ENCODE data around the gene DDX25. TPM values are rescaled to one million over a fixed set of nuclear protein-coding genes. Genes with fewer than 3 reads are reported as not detected.

DDX25 gene
- total and polyA plus RNA-seq, 2 donors: 0.80 to 1.1 TPM

DNA sequence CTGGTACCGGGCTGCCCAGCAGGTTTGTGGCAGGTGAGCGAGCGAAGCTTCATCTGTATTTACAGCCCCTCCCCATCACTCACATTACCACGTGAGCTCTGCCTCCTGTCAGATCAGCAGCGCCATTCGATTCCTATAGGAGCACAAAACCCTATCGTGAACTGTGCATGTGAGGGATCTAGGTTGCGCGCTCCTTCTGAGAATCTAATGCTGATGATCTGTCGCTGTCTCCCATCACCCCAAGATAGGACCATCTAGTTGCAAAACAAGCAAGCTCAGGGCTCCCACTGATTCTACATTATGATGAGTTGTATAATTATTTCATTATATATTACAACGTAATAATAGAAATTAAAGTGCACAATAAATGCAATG is 25.8 kb downstream of the DDX25 start:
- DNase-seq (ENCODE audit: low read depth in 6 of 9, low spot score in 9 of 9): no peak
- 92% methylated on average over 11 of the region's 11 CpGs for WGBS
- Histone ChIP-seq H3K4me1 (ENCODE audit: control insufficient read depth in 2 of 2, insufficient read depth in 2 of 2, low read length in 2 of 2) (peaks cover 0 to 3% of the 10 kb centered on the region in 2 donors), H3K27ac (ENCODE audit: low read depth in 1 of 2, low read length in 1 of 2) (no peak overlapping the region), H3K9me3 (ENCODE audit: control insufficient read depth in 2 of 2, insufficient read depth in 1 of 2, low read length in 1 of 2) (no peaks in the 10 kb centered on the region), H3K36me3 (ENCODE audit: control insufficient read depth in 2 of 2, insufficient read depth in 2 of 2, low read length in 1 of 2) (no peaks in the 10 kb centered on the region), H3K27me3 (ENCODE audit: control insufficient read depth in 2 of 2, insufficient read depth in 1 of 2, low read length in 1 of 2) (peaks cover 0 to 10% of the 10 kb centered on the region in 2 donors), H3K4me3 (ENCODE audit: low read length in 2 of 2) (no peak overlapping the region)

DNA sequence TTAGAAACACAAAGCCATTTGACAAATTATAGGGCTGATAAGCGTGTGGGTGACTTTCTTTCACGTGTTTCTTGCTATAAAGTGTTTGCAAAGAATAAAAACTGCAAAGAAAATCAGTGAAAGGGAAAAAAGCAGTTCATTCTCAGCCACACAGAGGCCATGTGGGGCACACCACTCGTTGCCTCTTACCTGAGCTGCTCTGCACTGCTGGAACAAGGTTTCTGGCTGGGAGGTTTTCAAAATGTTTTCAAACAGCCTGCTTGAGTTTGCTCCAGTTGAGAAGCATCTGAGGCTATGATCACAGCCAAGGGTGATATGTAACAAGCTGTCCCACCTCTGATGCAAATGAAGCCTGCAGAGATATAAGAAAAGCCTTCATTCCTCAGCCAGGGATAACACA is 26.8 kb downstream of the DDX25 start:
- DNase-seq (ENCODE audit: low read depth in 6 of 9, low spot score in 9 of 9): no peak
- Histone ChIP-seq H3K4me1 (ENCODE audit: control insufficient read depth in 2 of 2, insufficient read depth in 2 of 2, low read length in 2 of 2) (peaks cover 0 to 3% of the 10 kb centered on the region in 2 donors), H3K36me3 (ENCODE audit: control insufficient read depth in 2 of 2, insufficient read depth in 2 of 2, low read length in 1 of 2) (no peaks in the 10 kb centered on the region), H3K27ac (ENCODE audit: low read depth in 1 of 2, low read length in 1 of 2) (no peak overlapping the region), H3K27me3 (ENCODE audit: control insufficient read depth in 2 of 2, insufficient read depth in 1 of 2, low read length in 1 of 2) (peaks cover 0 to 10% of the 10 kb centered on the region in 2 donors), H3K4me3 (ENCODE audit: low read length in 2 of 2) (no peak overlapping the region), H3K9me3 (ENCODE audit: control insufficient read depth in 2 of 2, insufficient read depth in 1 of 2, low read length in 1 of 2) (no peaks in the 10 kb centered on the region)
- 80% methylated on average over 3 of the region's 3 CpGs for WGBS

DNA sequence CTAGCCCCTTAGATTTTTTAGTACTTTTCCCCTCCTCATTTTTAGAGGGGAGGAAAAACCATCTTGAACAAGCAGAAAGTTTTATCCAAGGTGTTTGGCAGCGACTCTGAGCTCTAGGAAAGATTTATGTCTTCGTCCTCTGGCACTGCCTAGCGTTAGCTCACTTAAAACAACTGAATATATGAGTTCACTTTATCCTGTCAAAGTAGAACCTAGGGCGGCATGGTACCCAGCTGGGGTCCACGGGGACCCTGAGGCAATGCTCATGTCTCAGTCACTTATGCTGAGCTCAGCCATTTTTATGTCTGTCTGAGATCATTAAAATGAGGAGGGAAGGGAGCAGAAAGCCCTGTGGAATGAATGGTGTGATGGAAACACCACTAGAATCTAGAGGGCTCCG is 27.4 kb downstream of the DDX25 start:
- H3K4me3 ChIP-seq (ENCODE audit: low read length in 2 of 2): no peak overlapping the region
- H3K27me3 ChIP-seq (ENCODE audit: control insufficient read depth in 2 of 2, insufficient read depth in 1 of 2, low read length in 1 of 2): peaks cover 0 to 9% of the 10 kb centered on the region in 2 donors
- H3K9me3 ChIP-seq (ENCODE audit: control insufficient read depth in 2 of 2, insufficient read depth in 1 of 2, low read length in 1 of 2): no peaks in the 10 kb centered on the region
- no peak for DNase-seq (ENCODE audit: low read depth in 6 of 9, low spot score in 9 of 9)
- H3K27ac ChIP-seq (ENCODE audit: low read depth in 1 of 2, low read length in 1 of 2): no peak overlapping the region
- no peaks in the 10 kb centered on the region for H3K36me3 ChIP-seq (ENCODE audit: control insufficient read depth in 2 of 2, insufficient read depth in 2 of 2, low read length in 1 of 2)
- WGBS: 81% methylated on average over 6 of the region's 6 CpGs
- H3K4me1 ChIP-seq (ENCODE audit: control insufficient read depth in 2 of 2, insufficient read depth in 2 of 2, low read length in 2 of 2): peaks cover 0 to 3% of the 10 kb centered on the region in 2 donors

DNA sequence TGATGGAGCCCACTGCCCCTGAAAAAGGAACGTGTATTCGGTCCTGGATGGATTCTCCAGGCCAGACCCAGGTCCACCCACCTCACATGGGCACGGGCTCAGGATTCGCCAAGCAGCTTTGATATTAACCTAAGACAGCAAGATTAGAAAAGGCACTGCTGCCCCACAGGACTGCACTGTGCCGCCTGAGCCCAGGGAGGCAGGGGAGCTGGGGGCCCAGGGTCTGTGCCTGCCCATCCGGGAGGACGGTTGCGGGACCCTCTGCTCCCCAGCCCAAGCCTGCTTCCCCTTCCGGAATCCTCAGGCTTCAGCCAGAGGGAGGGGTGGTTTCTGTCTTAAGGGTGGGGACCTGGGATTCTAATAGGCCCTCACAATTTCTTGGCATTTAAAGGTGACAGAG is 28.0 kb downstream of the DDX25 start:
- H3K9me3 ChIP-seq (ENCODE audit: control insufficient read depth in 2 of 2, insufficient read depth in 1 of 2, low read length in 1 of 2): no peaks in the 10 kb centered on the region
- peaks cover 0 to 3% of the 10 kb centered on the region in 2 donors for H3K4me1 ChIP-seq (ENCODE audit: control insufficient read depth in 2 of 2, insufficient read depth in 2 of 2, low read length in 2 of 2)
- DNase-seq (ENCODE audit: low read depth in 6 of 9, low spot score in 9 of 9): no peak
- no peaks in the 10 kb centered on the region for H3K36me3 ChIP-seq (ENCODE audit: control insufficient read depth in 2 of 2, insufficient read depth in 2 of 2, low read length in 1 of 2)
- no peak overlapping the region for H3K27ac ChIP-seq (ENCODE audit: low read depth in 1 of 2, low read length in 1 of 2)
- WGBS: 84% methylated on average over 9 of the region's 9 CpGs
- no peak overlapping the region for H3K4me3 ChIP-seq (ENCODE audit: low read length in 2 of 2)
- peaks cover 0 to 7% of the 10 kb centered on the region in 2 donors for H3K27me3 ChIP-seq (ENCODE audit: control insufficient read depth in 2 of 2, insufficient read depth in 1 of 2, low read length in 1 of 2)

DNA sequence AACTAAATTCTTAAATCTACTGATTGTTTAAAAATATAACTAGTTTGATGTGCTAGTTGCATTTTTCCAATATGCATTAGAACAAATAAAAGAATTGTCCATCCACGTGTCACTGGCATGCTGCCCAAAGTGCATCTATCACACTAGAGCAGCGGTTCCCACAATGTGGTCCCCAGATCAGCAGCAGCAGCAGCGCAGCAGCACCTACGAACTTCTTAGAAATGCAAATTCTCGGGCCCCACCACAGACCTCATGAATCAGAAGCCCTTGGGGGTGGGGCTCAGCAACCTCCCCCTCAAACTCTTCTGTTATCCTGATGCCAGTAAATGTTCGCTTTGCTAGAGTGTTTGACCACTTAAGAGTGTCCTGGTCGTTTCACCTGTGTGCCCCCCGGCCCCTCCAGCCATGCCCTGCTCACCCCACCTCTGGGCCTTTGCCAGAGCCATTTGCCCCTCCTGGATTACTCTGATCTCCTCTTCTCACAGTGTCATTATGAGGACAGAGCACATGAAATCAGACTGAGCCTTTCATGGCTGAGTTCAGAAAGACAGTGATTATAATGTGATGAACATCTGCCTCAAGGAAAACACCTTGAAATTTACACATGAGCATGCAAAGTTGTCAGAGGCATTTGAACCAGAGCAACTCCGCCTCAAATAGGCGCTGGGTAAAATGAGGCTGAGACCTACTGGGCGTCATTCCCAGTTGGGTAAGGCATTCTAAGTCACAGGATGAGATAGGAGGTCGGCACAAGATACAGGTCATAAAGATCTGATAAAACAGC is 28.9 kb downstream of the DDX25 start:
- Histone ChIP-seq H3K4me3 (ENCODE audit: low read length in 2 of 2) (no peak overlapping the region), H3K4me1 (ENCODE audit: control insufficient read depth in 2 of 2, insufficient read depth in 2 of 2, low read length in 2 of 2) (peaks cover 0 to 4% of the 10 kb centered on the region in 2 donors), H3K27ac (ENCODE audit: low read depth in 1 of 2, low read length in 1 of 2) (no peak overlapping the region), H3K27me3 (ENCODE audit: control insufficient read depth in 2 of 2, insufficient read depth in 1 of 2, low read length in 1 of 2) (peaks cover 0 to 7% of the 10 kb centered on the region in 2 donors), H3K9me3 (ENCODE audit: control insufficient read depth in 2 of 2, insufficient read depth in 1 of 2, low read length in 1 of 2) (no peaks in the 10 kb centered on the region), H3K36me3 (ENCODE audit: control insufficient read depth in 2 of 2, insufficient read depth in 2 of 2, low read length in 1 of 2) (no peaks in the 10 kb centered on the region)
- DNase-seq (ENCODE audit: low read depth in 6 of 9, low spot score in 9 of 9): no peak
- WGBS: 80% methylated on average over 12 of the region's 12 CpGs

DNA sequence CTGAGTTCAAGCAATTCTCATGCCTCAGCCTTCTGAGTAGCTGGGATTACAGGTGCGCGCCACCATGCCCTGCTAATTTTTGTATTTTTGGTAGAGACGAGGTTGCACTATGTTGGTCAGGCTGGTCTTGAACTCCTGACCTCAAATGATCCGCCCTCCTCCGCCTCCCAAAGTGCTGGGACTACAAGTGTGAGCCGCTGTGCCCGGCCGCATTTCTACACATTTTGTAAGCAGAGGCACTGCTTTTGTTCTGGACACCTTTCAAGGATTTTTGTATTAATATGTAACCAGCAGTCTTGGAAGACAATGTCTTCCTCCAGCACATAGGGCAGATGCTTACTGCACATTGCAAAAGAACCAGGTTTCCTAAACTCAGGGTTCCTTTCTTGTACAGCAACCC is 30.2 kb downstream of the DDX25 start:
- H3K27me3 ChIP-seq (ENCODE audit: control insufficient read depth in 2 of 2, insufficient read depth in 1 of 2, low read length in 1 of 2): peaks cover 0 to 6% of the 10 kb centered on the region in 2 donors
- H3K4me1 ChIP-seq (ENCODE audit: control insufficient read depth in 2 of 2, insufficient read depth in 2 of 2, low read length in 2 of 2): peaks cover 0 to 14% of the 10 kb centered on the region in 2 donors
- H3K27ac ChIP-seq (ENCODE audit: low read depth in 1 of 2, low read length in 1 of 2): no peak overlapping the region
- no peak overlapping the region for H3K4me3 ChIP-seq (ENCODE audit: low read length in 2 of 2)
- no peaks in the 10 kb centered on the region for H3K36me3 ChIP-seq (ENCODE audit: control insufficient read depth in 2 of 2, insufficient read depth in 2 of 2, low read length in 1 of 2)
- H3K9me3 ChIP-seq (ENCODE audit: control insufficient read depth in 2 of 2, insufficient read depth in 1 of 2, low read length in 1 of 2): no peaks in the 10 kb centered on the region
- 96% methylated on average over 8 of the region's 8 CpGs for WGBS
- DNase-seq (ENCODE audit: low read depth in 6 of 9, low spot score in 9 of 9): no peak

DNA sequence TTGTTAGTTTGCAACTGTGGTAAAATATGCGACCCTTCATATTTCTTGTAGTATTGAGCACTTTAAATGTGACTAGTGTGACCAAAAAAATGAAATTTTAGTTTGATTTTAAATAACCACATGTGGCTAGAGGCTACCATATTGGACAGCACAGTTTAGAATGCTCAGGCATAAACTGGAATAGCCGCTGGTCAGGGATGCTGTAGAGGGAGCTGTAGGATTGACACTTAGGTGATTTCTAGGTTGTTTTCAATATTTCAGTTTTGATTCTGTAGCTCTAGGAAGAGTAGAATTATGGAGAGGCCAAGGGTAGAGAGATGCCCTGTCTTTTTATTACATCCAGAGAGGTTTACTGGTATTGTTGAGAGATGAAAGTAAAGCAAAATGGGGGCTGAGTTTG is 30.7 kb downstream of the DDX25 start:
- 96% methylated on average over 2 of the region's 2 CpGs for WGBS
- Histone ChIP-seq H3K9me3 (ENCODE audit: control insufficient read depth in 2 of 2, insufficient read depth in 1 of 2, low read length in 1 of 2) (no peaks in the 10 kb centered on the region), H3K4me1 (ENCODE audit: control insufficient read depth in 2 of 2, insufficient read depth in 2 of 2, low read length in 2 of 2) (peaks cover 0 to 14% of the 10 kb centered on the region in 2 donors), H3K36me3 (ENCODE audit: control insufficient read depth in 2 of 2, insufficient read depth in 2 of 2, low read length in 1 of 2) (no peaks in the 10 kb centered on the region), H3K27me3 (ENCODE audit: control insufficient read depth in 2 of 2, insufficient read depth in 1 of 2, low read length in 1 of 2) (peaks cover 0 to 2% of the 10 kb centered on the region in 2 donors), H3K4me3 (ENCODE audit: low read length in 2 of 2) (no peak overlapping the region), H3K27ac (ENCODE audit: low read depth in 1 of 2, low read length in 1 of 2) (no peak overlapping the region)
- DNase-seq (ENCODE audit: low read depth in 6 of 9, low spot score in 9 of 9): no peak

DNA sequence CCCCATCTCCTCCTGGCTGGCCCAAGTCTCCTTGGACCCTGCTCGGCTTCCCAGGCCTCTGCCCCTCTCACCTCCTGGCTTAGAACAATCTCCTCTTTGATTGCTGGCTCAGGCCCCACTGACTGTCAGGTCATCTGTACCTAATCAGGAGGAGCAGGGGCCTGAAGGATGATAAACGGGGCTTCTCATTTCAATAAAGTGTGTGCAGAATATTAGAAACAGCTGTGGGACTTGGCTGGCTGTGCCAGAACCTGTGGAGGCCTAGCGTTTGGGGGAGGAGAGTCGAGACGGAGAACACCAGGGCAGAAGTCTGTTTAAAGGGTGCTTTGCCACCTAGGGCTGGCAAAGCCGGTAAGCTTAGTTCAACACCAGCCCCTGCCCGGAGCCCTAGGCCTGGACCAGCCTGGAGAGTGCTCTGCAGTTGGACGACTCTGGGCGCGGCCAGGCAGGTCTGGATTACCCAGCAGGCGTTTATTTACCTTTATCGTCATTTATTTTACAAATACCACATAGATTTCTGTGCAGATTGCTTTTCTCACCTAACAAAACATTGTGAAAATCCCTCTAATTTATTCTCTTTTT is 31.4 kb downstream of the DDX25 start:
- H3K4me1 ChIP-seq (ENCODE audit: control insufficient read depth in 2 of 2, insufficient read depth in 2 of 2, low read length in 2 of 2): peaks cover 0 to 14% of the 10 kb centered on the region in 2 donors
- peaks cover 0 to 2% of the 10 kb centered on the region in 2 donors for H3K27me3 ChIP-seq (ENCODE audit: control insufficient read depth in 2 of 2, insufficient read depth in 1 of 2, low read length in 1 of 2)
- DNase-seq (ENCODE audit: low read depth in 6 of 9, low spot score in 9 of 9): no peak
- no peaks in the 10 kb centered on the region for H3K9me3 ChIP-seq (ENCODE audit: control insufficient read depth in 2 of 2, insufficient read depth in 1 of 2, low read length in 1 of 2)
- H3K27ac ChIP-seq (ENCODE audit: low read depth in 1 of 2, low read length in 1 of 2): no peak overlapping the region
- H3K4me3 ChIP-seq (ENCODE audit: low read length in 2 of 2): no peak overlapping the region
- no peaks in the 10 kb centered on the region for H3K36me3 ChIP-seq (ENCODE audit: control insufficient read depth in 2 of 2, insufficient read depth in 2 of 2, low read length in 1 of 2)
- WGBS: 94% methylated on average over 12 of the region's 12 CpGs

DNA sequence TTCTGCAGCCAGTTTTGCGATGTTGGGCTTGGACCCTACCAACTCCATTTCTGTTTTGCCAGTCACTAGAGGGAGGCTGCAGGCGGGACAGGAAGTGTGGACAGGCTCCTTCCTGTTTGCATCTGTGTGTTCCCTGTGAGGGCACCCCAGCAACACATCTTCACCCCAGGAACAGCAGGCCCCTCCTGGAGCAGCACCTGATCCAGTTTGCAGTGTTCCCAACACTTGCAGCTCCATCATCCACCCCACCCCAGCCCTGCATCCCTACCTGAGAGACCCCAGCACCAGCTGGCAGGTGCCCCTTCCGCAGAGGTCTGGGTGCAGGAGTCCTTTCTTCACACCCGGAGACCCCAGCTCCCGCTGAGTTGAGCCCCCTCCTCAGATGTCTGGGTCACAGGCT is 34.1 kb downstream of the DDX25 start:
- Histone ChIP-seq H3K27me3 (ENCODE audit: control insufficient read depth in 2 of 2, insufficient read depth in 1 of 2, low read length in 1 of 2) (no peaks in the 10 kb centered on the region), H3K9me3 (ENCODE audit: control insufficient read depth in 2 of 2, insufficient read depth in 1 of 2, low read length in 1 of 2) (no peaks in the 10 kb centered on the region), H3K4me1 (ENCODE audit: control insufficient read depth in 2 of 2, insufficient read depth in 2 of 2, low read length in 2 of 2) (peaks cover 0 to 18% of the 10 kb centered on the region in 2 donors), H3K4me3 (ENCODE audit: low read length in 2 of 2) (no peak overlapping the region), H3K27ac (ENCODE audit: low read depth in 1 of 2, low read length in 1 of 2) (no peak overlapping the region), H3K36me3 (ENCODE audit: control insufficient read depth in 2 of 2, insufficient read depth in 2 of 2, low read length in 1 of 2) (no peaks in the 10 kb centered on the region)
- no peak for DNase-seq (ENCODE audit: low read depth in 6 of 9, low spot score in 9 of 9)
- WGBS: 96% methylated on average over 5 of the region's 5 CpGs

All from thymus (tissue), 11 donors.